Stimulated activated CD8-positive, alpha-beta memory T cell treated with anti-CD3 and anti-CD28 coated beads, Interleukin-2, amount 100 ng/mL, for 1 hour (primary cell): ENCODE results near the gene ADAMTS2.

Experiments
- DNase-seq, 2 donors: peaks; one replicate each; pipeline ENCODE4 v3.0.0-alpha.2; 2020; ENCODE audit warnings: low read depth in 2 of 2

The ADAMTS2 gene

DNA sequence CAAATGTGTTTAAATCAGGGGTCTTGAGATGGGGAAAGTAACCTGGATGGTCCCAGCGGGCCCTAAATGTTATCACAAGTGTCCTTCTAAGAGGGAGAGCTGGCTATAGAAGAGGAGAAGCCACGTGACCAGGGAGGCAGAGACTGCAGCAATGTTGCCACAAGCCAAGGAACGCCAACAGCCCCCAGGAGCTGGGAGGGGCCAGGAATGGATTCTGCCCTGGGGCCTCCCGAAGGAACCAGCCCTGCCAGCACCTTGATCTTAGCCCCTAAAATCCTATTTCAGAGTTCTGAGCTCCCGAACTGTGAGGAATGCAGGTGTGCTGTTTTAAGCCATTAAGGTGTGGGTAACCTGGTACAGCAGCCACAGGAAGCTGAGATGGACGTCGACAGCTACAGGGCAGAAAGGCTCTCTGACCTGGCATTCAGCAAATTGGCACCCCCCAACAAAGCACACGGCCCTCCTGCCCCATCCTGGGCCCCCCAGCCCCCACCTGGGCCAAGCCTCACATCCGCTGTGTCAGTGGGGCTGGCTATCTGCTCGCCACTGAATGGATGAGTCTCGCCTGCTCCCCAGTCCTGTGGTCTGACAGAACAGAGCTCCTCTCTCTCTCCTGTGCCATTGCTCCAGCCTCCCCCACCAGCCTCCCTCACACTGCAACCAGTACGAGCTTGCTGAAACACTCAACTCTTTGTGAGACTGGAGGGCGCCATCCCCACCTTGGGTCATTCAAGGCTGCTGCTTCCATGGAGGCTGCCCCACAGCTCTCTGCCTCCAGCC, 78.8 kb downstream of the ADAMTS2 start:
- no peak for DNase-seq

DNA sequence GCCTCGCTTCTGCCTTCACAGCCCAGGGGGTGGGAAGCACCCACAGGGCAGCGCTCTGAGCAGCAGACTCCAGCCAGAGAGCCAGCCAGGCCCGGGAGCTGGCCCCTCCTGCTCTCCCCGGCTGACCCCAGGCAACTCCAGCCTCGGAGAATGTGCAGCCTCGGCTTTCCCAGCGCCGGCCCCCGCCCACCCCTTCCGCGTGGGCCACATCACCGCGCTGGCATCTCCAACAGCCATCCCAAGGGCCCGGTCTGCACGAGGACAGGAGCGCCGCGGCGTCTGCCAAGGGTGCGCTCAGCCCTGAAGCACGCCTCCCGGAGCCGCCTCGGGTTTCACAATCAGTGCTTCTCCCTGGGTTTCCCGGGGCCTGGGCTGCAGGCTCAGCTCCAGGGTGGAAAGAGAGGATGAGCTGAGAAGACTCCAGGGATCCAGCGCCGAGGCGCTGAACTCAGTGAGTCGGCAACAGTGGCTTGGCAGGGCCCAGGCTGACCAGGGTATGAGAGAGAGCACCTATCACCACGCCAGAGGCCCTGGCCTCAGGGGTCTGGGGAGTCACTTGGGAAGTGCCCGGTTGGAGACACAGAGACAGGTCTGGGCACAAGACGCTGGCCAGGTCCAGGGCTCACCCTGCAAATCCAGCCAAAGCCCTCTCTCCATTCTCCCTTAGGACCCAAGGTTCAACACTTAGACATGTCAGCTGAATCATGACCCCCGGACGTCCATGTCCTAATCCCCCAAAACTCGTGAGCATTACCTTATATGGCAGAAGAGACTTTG, 79.6 kb downstream of the ADAMTS2 start:
- no peak for DNase-seq

DNA sequence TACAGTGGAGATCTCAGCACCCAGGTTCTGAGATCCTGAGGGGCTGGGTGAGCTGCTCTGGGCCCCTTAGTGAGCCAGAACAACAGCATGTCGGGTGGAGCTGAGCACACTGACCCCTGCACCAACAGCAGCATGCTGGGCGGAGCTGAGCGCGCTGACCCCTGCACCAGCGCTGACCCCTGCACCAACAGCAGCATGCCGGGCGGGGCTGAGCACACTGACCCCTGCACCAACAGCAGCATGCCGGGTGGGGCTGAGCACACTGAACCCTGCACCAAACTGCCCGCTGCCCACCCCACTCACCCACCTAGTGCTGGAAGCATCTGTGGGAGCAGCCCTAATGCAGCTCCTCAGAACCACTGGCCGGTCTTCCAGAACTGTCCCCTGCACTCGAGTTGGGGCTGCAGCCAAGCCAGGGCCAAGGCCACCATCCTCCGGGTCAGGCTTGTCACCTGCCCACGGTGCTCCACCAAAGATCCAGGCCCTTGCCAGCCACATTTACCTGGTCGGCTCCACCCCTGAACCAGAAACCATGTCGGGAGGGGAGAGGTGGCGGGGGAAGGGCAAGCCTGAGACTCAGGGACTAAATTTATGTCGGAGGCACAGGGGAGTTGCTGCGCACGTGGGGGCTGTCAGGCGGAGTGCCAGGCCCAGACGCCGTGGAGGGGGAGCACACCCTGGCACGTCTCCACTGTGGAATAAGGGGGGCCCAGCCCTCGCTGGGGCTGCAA, 80.3 kb downstream of the ADAMTS2 start:
- DNase-seq, result no peak

DNA sequence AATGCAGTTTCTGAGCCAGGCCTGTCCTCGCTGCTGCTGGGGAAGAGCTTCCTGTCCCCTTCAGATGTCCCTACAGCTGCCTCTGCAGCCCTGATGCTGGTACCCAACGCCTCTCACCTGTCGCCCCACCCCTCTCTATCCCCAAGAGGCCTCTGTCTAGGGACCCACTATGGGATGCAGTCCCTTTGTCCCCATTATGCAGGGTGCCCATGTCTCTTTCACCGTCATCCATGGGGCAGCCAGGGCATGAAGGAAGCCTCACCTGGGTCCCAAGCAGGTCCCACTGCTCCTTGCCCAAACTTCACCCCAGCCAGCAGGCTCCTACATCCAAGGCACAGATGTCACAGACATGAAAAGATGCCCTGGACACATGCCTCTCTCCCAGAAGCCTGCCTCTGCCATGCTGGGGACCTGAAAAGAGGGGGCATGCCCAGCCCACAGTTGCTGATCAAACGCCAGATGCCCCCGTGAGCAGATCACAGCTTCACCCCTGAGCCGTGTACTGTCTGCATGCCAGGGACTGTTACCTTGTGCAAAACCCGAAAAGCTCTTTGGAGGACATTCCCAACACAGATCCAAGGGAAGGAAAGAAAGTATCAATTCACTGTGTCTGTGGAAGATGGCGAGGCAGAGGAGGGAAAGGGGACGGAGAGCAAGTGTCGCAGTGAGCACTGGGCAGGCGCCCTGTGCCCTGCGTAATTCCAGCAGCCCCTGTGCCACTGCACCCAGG, 81.0 kb downstream of the ADAMTS2 start:
- DNase-seq, result no peak

DNA sequence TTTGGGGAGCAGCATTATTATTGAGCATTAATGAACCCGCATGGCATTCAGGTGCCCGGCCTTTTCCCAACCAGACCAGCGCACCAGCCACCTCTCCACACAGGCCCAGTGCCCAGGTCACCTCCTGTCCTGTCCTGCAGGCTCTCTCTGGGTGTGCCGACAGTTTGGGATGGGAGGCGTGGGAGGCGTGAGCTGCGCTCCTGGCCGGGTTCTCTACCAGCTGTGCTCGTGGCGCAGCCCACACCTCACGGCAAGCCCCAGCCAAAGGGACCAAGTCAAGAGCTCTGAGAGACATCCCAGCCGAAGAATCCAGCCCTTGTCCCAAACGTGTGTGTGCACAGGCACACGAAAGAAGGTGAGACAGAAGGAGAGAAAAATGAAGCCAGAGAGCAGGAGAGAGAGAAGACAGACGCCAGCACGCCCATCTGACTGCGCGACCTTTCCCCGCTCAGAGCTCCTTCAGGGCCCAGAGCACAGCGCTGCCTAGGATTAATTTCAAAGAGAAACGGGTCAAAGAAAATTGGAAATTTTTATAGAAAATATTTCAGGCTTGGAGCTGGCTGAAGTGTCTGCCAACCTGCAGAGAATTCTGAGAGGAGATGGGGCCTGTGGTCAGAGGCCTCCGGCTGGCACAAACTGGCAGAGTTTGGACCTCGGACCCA, 81.7 kb downstream of the ADAMTS2 start:
- no peak for DNase-seq

DNA sequence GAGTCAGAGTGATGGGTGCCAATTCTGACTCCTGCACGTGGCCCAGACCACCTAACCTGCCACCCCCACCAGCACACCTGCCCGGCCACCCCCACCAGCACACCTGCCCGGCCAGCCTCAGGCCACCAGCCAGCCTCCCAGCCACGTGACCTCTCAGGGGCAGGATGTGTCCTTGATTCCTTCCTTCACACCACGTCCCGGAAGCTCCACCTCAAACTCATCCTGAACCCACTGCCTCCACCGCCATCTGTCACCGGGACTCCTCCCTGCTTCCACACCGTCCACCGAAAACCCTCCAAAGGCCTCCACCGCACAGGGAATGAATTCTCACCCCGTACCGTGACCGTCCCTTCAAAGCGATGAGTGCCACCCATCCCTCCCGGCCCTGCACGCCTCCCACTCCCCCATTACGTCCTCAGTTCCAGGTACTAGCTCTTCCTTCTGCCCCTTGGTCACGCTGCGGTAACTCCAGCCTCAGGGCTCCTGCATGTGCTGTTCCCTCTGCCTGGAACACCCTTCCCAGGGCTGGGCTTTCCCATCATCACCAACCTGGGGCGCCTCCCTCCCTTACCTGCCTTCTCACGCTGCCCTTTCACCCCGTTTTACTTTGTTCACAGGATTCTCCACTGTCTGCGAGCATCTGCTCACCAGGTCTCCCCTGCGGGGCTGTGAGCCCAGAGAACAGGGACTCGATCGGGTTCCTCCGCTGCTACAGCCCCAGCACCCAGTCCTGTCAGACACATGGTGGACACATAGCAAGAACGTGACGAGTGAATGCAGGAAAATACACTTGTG, 82.9 kb downstream of the ADAMTS2 start:
- no peak for DNase-seq

DNA sequence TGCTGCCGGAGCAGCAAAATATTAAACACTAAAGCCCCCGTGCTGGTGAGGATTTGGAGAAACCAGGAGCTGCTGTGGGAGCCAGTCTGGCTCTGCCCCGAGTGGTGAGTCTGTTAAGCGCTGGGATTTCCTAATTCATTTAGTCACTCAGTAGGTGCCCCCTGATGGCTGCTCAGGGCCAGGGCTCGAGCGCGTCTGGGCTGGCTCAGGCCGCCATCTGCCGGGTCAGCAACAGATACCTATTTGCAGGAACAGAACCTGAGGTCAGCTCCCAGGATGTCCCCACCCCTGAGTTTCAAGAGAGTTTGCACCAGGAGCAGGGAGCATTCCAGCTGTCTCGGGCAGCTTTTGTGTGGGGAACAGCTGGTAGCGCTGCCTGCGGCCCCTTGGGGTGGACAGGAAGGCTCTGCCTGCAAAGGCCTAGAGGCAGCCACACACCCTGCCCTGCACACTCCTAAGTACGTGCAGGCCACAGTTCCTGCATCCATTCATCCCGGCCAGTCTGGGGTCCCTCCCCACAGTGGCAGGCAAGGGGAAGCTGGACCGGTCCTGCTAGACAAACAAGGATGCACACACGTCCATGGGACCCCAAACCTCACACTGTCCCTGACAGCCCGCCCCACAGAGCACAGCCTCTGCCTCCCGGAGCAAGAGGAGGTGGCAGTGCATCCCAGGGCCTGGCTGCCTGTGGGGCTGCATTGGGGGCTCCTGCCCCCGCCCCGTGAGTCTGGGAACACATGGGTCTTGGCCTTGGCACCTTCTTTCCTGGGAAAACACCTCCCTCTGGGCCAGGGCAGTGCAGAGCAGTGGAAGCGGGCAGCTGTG, 83.7 kb downstream of the ADAMTS2 start:
- DNase-seq, result no peak

DNA sequence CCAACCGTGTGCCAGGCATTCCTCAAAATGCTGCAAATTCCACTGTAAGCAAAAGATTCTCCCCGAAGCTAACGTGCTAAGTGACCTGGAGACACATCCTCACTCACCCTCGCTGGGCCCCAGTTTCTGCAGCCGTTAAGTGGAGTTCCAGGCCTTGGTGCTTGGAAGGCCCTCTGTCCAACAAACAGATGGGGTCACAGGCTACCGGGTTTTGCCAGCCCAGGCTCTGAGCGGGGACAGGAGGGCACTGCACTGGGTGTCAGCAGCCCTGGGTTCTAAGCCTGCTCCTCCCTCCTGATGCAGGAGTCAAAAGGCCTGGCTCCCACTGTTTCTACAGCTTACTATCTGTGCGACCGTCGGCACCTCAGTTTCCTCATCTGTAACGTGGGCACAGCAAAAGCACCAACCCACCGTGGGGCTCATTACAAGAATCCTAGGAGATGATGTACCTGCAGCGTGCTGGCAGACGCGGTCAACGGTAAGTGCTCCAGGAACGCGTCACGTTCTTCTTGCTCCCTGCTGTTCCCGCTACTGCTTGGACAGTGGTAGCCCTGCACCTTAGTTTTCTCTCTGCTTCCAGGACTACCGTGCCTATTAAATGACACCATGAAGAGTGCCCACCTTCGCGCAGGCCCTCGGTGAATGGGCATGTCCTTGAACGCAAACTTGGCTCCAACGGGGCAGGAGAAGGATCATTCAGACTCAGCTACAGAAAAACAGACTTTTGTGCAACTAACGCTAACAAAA, 84.8 kb downstream of the ADAMTS2 start:
- DNase-seq, result no peak

DNA sequence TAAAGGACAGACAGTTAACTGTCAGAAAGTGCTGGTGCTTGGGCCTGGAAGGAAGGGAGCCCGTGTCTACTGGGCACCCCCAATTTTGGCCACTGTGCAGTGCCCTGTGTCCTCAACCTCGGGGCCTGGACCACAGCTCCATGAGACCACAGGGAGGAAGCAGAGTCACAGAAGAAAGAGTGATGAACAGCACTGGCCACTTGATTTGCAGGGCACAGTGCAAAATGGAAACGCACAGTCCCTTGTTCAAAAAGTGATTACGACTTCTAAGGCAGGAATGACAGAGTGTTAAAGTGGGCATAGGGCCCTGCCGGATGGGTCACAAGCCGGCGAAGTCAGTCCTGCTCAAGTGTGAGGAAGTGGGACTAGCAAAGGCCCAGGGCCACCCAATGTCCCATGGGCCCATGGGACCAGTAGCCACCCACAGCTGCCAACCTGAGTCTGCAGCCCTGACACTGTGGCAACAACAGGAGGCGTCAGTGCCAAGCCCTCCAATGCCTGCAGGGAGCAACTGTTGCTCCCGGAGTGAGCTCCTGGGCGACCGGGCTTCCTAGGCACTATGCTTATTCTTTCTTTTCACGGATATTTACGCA, 85.4 kb downstream of the ADAMTS2 start:
- no peak for DNase-seq

DNA sequence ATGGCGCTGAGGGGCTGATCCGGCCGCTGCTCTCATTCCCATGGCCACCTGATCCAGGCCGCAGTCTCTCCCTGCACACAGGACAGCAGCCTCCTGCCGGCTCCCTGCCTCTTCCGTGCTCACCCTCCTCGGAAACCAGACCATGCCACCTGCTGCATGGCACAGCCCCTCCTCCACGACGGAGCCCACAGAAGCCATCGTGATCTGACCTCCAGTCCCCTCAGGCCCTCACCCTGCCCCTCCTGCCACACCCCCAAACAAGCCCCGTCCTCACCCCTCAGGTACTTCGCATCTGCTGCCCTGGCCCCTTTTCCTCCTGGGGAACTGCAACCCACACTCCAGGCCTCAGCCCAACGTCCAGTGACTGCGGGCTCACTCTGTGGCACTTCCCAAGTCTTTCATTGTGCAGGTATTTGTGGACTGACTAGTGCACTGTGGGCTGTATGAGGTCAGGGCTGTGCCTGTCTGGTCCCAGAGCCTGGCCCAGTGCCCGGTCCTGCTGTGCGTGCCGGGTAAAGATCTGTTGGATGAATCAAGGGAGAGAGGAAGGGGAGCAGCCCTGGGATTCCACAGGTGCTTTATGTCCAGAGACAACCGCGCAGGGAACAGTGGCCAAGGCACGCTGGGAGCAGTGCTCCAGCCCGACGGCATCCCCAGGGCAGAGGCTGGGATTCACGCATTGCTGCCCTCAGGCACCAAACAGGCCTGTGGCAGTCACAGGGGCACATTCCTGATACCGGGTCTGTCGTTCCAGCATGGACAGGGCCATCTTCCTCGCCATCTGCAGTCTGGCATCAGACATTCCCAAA, 86.1 kb downstream of the ADAMTS2 start:
- DNase-seq, result no peak

DNA sequence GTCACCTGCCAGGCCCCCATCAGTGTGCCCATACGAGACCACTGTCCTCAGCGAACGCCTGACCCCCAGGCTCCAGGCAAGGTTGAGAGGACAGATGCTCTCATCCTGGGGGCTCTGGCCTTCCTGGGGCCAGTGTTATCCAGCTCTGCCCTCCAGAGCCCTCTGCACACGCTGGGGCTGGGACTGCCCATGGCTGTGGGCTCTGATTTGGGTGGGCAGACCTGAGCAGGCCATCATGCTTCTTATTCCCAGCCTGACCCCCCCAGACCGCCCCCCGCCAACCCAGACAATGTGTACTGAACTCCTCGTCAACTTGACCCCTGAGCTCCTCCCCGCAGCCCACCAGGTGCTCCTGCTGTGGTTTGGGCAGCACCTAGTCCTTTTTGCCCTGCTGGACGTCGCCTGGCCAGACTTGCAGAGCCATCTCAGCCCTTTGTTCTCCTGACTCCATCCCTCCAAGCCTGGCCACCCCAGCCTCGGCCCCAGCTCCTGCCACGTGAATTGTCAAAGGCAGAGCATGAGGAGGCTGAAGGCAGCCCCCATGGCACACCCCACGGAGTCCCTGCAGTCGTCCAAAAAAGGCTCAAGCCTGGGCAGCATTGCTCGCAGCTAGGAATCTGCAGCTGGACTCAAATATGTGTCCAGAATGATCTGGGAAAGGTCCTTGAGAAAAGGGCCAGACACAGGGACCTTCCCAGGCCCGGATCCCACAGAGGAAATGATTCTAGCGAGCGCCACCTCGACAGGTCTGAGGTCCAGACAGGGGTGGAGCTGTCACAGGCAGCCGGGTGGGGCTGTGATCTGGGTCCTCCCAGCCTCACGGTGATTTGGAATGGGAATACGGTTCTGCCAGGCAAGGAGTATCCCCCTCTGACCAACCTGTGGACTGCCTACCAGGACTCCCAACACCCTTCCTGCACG, 87.0 kb downstream of the ADAMTS2 start:
- DNase-seq, result no peak

DNA sequence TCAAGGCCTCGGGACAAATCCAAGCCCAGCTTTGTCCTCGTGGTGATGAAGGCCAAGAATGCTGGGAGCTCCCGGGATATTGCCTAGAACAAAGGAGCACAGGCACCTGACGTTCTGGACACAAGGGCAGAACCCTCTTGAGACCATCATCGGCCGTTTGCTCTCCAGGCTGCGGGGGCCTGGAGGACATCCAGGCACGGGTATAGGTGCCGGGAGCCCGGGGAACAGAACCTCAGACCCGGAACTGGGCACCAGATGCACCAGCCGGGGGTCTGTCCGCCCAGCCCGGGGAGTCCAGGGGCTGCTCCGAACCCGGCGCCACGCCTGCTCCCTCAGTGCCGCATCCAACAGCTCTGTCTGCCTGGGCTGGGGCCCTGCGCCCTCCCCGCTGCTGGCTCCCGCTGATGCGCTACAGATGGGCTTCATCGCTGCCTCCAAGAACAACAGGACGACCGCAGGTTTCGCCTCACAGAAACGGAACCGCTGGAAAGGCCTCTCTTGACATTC, 88.0 kb downstream of the ADAMTS2 start:
- no peak for DNase-seq

DNA sequence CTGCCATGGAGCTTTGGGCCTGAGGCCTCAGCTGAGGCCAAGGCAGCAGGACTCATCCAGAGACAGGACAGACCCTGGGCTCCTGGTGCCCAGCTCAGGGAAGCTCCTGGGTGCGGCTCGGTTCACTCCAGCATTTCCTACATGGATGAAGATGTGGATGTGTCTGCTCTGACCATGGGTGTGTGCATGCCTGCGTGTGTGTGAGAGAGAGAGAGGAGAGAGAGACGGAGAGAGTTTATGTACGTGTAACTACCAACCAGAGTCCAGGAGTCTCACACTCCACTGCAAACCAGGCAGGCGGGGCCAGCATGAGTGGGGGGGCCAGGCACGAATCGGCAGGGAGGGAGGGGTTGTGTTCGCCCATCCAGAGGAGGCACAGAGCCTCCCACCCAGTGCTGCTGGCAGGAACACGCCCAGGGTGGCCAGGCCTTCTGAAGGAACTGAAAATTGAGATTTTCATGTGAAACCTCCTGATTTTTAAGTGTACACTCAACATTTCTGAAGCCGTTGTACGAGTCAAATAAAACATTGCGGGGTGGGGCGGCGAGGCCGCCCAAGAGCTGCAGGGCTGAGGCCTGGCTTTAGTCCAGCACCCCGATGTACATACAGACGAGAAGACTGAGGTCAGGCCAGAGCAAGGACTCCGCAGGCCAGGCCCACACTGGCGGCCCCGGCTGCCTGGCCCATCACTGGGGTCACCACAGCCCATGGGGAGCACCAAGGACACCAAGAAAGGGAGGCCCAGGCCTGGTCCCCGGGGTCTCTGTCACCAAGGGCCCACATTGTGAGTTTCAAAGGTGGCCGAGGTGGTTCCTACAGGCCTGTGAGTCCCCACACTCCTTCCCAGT, 88.7 kb downstream of the ADAMTS2 start:
- DNase-seq, result no peak

DNA sequence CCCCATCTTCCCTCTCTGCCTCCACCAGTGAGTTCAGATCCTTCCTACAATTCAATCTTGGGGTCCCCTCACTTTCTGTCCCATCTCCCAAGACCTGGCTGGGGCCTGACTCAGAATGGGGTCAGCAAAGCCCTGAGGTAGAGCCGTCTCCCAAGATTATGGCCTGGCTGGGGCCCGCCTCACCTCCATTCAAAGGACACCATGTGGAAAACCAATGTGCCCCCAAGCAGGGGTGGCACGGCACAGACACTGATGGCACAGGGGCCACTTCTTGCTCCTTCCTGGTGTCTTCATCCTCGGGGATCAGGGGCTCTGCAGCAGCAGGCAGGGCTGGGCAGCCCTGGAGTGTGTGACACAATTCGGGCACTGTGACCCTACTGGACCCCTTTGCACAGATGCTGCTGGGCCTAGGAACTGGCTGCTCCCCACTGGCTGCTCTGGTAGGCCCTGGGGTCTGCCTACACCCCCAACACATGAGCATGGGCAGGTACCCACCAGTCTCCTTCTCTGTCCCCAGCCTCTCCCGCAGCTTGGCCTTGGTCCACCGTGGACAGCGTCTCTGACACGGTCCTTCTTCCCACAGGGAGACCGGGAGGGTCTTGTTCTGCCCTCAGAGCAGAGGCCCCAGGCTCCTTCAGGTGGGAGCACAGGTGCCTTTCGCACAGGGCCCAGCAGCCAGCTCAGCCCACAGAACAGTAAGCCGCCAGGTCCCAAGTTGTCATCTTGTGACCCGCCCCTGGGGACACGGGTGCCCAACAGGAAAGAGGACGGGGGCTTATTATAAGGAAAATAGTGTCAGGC, 89.5 kb downstream of the ADAMTS2 start:
- DNase-seq, result no peak
